Stimulated activated naive CD8-positive, alpha-beta T cell treated with anti-CD3 and anti-CD28 coated beads, Interleukin-15, Interleukin-2, amounts not matched to agents 100 ng/mL and 50 ng/mL, for 24 hours (primary cell): ENCODE measurements around the gene NDUFS6.

Source experiments
- H3K27ac Mint-ChIP-seq: one replicate; pipeline ENCODE4 v1.8.0; 2021; ENCODE audit warnings: mild to moderate bottlenecking, mixed read lengths
- H3K27me3 Mint-ChIP-seq: one replicate; pipeline ENCODE4 v1.8.0; 2021; ENCODE audit warnings: mixed read lengths
- H3K36me3 Mint-ChIP-seq: one replicate; pipeline ENCODE4 v1.8.0; 2021; ENCODE audit warnings: low read depth, mixed read lengths
- H3K4me1 Mint-ChIP-seq: one replicate; pipeline ENCODE4 v1.8.0; 2021; ENCODE audit warnings: low read depth, mixed read lengths
- H3K4me3 Mint-ChIP-seq: one replicate; pipeline ENCODE4 v1.8.0; 2021; ENCODE audit warnings: mild to moderate bottlenecking, mixed read lengths
- H3K9me3 Mint-ChIP-seq: one replicate; pipeline ENCODE4 v1.8.0; 2021; ENCODE audit warnings: mixed read lengths

NDUFS6 gene

DNA sequence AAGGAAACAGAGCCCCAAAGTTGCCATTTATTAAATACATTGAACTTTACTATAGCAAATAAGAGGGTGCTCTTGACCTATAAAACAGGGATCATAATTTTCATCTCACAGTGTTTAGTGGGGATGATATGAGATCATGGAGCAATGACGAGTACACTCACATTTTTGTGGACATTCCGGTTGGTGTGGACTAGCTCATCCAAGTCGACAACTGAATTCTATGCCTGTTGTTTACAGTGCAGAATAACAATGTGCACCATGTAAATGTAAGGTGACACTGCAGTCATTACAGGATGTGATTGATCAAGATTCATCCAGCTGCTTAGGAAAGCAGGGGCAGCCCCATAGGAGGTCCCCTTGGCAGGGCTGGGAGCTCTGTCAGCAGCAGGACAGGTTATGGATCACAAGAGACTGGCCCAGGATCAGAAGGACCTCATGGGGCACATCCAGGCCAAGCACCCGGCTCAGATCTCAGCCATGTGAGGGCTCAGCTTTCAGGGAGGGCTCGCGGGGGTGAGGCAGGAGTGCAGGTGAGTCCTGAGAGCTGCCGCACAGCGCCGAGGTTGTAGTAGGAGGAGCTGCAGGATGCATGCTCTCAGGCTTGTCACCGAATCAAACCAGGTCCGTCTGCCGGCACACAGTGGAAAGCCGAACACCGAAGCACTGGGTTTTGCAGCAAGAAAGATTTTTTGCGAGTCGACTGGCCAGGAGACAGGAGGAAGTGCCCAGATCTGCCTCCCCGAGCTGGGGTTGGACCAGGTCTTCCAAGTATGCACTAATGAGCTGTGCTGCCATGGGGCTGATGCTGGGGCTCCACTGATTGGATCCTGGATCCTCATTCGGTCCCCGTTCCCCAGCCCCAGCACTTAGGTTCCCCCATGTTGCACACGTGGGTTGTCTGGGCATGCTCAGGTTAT lies 29.8 kb upstream of the NDUFS6 start:
- H3K27me3 Mint-ChIP-seq, result peaks cover 3% of the 10 kb centered on the region
- H3K9me3 Mint-ChIP-seq, result no peaks in the 10 kb centered on the region
- H3K27ac Mint-ChIP-seq, result no peak overlapping the region

DNA sequence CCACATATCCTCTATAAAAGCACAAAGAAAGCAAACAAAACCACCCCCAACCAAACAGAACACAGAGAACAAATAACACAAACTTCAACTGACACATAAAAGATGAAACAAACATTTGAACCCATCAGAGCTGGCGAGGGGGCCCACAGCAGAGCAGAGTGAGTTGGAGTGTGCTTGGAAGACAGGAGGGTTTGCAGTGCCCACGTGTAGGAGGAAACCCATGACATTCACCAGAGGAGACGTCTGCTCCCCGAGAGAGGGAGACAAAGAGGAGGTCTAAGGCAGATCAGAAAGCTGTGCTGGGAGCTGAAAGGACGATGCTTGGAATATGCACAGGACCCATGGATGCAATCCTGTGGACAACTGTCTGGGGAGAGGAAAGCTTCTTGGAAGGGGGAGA lies 28.6 kb upstream of the NDUFS6 start:
- Mint-ChIP-seq H3K27me3 (peaks cover 3% of the 10 kb centered on the region), H3K4me1 (no peaks in the 10 kb centered on the region), H3K9me3 (no peaks in the 10 kb centered on the region), H3K27ac (no peak overlapping the region), H3K36me3 (no peaks in the 10 kb centered on the region), H3K4me3 (no peak overlapping the region)

More for the DNA sequence above, 29.8 kb upstream of the NDUFS6 start:
- Mint-ChIP-seq H3K4me3 (no peak overlapping the region), H3K4me1 (no peaks in the 10 kb centered on the region), H3K36me3 (no peaks in the 10 kb centered on the region)

DNA sequence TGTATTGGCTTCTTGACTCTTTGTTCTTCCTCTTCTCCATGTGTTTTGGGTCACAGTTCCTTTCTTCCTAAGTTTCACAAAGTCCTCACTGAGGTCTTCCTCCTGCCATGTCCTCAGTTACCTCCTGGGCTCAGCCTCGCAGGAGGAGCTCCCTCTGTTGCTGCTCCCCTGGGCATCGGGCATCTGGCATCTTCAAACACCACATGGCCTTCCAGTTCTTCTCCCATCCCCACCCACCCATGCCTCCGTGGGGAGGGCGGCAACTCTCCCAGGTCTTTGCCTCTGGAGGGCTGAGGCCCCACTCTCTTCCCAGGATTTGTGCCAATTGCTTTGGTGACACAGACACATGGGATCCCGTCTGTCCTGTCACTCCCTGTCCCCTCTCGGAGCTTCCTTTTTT lies 24.4 kb upstream of the NDUFS6 start:
- no peaks in the 10 kb centered on the region for H3K36me3 Mint-ChIP-seq
- H3K4me3 Mint-ChIP-seq, result no peak overlapping the region
- H3K27ac Mint-ChIP-seq, result no peak overlapping the region
- H3K4me1 Mint-ChIP-seq, result no peaks in the 10 kb centered on the region
- no peaks in the 10 kb centered on the region for H3K9me3 Mint-ChIP-seq
- H3K27me3 Mint-ChIP-seq, result no peaks in the 10 kb centered on the region

DNA sequence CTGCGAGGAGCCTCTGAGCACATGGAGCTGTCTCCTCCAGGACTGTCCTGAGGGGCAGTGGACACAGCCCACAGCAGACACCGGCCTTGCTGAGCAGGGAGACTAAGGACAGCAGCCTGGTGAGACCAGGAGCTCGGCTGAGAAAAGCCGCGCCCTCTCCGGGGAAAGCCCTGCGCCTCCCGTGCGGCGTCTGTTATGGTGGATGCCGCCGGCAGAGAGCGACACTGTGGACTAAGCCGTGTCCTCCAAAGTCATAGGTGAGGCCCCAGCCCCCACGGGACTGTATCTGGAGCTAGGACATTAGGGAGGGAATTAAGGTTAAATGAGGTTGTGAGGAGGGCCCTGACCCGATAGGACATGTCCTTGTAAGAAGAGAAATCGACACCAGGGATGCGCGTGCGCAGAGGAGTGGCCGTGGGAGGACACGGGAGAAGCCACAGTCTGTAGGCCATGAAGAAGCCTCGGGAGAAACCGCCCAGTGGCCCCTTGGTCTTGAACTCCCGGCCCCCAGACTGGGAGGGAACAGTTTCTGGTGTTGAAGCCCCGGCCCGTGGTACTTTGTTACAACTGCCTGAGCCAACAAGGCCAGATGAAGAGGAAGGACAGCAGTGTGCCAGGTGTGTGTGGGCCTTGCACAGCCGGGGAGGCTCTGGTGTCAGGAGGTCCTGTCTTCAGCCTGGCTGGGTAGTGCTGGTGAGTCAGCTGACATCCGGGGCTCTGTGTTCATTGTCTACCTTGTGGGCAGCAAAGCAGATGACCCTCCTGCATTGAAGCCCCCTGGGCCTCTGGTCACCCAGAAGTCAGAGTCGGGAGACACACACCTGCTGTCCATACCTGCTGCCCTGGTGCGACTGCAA lies 23.7 kb upstream of the NDUFS6 start:
- Mint-ChIP-seq H3K27ac (no peak overlapping the region), H3K9me3 (no peaks in the 10 kb centered on the region), H3K4me1 (peaks cover 2% of the 10 kb centered on the region), H3K27me3 (no peaks in the 10 kb centered on the region), H3K36me3 (no peaks in the 10 kb centered on the region), H3K4me3 (no peak overlapping the region)

DNA sequence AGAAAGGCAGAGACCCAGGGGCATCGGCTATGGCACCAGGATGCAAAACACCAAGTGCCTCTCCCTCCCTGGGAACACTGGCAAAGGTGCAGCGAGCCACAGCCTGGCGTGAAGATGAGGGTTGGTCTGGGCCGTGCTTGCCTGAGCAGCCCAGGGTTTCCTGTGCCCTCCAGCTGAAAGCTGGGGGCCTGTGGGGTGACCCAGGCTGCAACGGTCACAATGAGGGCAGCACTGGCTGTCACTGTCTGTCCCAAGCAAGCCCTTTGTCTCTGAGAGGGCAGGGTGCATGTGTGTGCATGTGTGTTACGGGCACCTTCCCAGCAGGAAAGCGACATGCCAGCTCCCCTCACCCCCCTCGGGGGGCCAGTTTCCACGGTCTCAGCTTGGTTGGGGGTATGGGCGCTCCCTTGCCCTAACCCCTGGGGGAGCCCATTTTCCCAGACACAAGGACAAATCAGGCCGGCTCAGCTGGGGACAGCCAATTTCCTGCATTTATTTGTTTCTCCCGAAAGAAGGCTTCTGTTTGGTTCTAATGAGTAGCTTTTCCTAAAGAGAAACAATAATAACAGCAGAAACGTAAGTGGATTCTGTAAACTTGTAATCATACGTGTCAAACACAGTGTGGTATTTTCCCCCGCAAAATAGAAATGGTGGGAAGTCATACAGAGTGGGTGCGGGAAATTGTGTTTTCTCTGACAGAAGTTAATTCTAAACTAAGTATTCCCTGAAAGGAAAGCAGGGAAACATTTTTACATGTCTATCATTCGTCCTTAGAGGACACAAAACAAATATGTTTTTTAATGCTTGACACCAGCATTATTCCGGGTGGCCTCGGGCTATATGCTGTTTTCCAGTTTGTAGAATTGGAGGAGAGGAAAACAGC lies 22.8 kb upstream of the NDUFS6 start:
- no peaks in the 10 kb centered on the region for H3K27me3 Mint-ChIP-seq
- no peak overlapping the region for H3K27ac Mint-ChIP-seq
- H3K9me3 Mint-ChIP-seq, result no peaks in the 10 kb centered on the region
- H3K4me3 Mint-ChIP-seq, result no peak overlapping the region
- H3K4me1 Mint-ChIP-seq, result peaks cover 11% of the 10 kb centered on the region
- no peaks in the 10 kb centered on the region for H3K36me3 Mint-ChIP-seq

DNA sequence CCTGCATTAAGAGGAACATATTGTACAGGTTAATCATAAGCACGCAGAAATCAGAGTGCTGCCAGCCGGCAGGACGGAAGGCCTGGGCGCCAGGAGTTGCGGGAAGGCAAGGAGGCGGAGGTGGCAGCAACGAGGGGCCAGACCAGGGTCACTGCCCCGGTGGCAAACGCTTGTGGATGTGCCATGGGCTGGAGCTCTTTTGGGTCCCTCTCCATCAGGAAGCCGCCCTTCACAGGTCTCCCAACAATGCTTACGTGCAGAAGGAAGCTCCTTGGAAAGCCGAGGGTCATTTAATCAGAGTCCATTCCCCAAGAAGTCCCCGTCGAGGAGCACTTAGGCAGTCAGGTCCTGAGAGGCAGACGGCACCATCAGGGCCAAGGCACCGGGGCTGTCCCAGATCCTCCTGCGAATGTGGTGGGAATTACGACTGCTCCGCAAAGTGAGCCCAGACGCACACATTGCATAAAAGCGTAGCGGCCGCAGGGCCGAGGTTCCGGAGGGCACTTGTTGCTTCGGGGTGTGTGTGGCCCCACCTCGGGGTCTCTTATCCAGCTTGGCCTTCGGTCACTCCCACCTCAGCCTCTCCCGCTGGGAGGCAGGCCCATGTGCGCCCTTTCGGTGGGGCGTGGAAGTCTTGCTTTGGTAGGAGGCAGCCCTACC lies 22.1 kb upstream of the NDUFS6 start:
- H3K27me3 Mint-ChIP-seq, result no peaks in the 10 kb centered on the region
- no peaks in the 10 kb centered on the region for H3K9me3 Mint-ChIP-seq
- peaks cover 17% of the 10 kb centered on the region for H3K4me1 Mint-ChIP-seq
- H3K36me3 Mint-ChIP-seq, result no peaks in the 10 kb centered on the region
- H3K27ac Mint-ChIP-seq, result no peak overlapping the region
- no peak overlapping the region for H3K4me3 Mint-ChIP-seq

DNA sequence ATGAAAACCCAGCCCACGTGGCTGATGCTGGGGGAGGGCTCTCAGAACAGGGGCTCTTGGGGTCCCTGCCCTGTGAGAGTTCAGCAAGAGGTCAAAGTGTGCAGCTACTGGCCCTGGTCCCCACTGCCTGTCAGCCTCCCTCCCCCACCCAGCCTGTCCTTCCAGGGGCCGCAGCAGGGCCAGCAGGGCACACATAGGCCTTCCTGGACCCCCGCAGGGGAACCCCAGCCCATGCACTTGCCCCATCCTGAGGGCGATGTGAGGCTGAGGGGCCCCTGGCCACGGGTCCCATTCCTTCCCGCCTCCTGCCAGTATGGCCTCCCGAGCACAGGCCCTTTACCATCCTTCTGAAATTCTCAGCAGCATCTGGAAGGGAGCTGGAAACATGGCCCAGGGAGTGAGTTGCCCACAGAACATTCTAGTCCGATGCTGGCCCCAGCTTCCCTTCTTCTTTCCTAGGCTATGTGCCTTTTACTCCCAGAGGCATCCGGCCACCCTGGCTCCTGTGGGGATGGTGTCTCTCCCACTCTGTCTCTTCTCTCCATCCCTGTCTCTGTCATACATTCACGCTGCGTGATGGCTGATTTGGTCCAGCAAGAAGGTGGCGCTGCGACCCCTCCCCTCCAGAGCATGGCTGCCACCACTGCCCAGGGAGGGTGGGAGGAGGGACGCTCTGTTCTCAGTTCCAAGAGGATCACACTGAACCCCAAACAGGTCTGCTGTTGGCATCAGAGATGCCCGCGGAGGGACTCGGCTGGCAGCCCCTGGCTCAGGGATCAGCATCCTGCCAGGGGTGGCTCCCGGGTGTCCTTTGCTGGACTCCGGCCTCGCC lies 21.2 kb upstream of the NDUFS6 start:
- no peaks in the 10 kb centered on the region for H3K9me3 Mint-ChIP-seq
- H3K4me1 Mint-ChIP-seq, result peaks cover 25% of the 10 kb centered on the region
- H3K4me3 Mint-ChIP-seq, result no peak overlapping the region
- no peaks in the 10 kb centered on the region for H3K36me3 Mint-ChIP-seq
- H3K27ac Mint-ChIP-seq, result no peak overlapping the region
- H3K27me3 Mint-ChIP-seq, result no peaks in the 10 kb centered on the region

DNA sequence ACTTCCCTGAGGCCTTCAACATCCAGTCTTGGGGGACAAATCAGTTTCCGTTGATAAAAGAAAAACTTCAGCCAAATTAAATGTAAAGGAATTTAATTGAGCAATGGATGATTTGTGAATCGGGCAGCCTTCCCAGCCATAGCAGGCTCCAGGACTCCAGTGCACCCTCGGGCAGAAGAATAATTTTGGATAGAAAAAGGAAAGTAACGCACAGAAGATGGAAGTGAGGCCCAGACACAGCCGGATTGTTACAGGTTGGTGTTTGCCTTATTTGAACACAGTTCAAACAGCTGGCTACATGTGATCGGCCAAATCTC lies 20.6 kb upstream of the NDUFS6 start:
- H3K4me3 Mint-ChIP-seq, result no peak overlapping the region
- H3K36me3 Mint-ChIP-seq, result no peaks in the 10 kb centered on the region

DNA sequence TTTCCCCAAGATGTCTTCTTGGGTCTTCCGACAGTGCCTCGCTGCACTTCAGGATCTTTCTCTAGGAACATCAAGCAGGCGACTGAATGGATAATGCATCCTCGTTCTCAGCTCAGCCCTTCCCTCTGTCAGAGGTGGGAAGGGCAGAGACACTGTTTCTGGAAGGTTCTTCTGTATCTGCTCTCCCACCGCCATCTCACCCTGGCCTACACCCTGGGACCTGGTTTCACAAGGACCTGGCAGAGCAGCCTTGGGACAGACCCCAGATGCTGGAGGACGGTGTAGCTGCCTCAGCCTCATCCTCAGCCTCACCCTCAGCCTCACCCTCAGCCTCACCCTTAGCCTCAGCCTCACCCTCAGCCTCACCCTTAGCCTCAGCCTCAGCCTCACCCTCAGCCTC lies 20.1 kb upstream of the NDUFS6 start:
- Mint-ChIP-seq H3K27me3 (no peaks in the 10 kb centered on the region), H3K4me1 (peaks cover 25% of the 10 kb centered on the region), H3K36me3 (no peaks in the 10 kb centered on the region), H3K27ac (no peak overlapping the region), H3K4me3 (no peak overlapping the region), H3K9me3 (no peaks in the 10 kb centered on the region)

More for the DNA sequence above, 20.6 kb upstream of the NDUFS6 start:
- no peaks in the 10 kb centered on the region for H3K9me3 Mint-ChIP-seq
- H3K27ac Mint-ChIP-seq, result no peak overlapping the region
- no peaks in the 10 kb centered on the region for H3K27me3 Mint-ChIP-seq
- peaks cover 25% of the 10 kb centered on the region for H3K4me1 Mint-ChIP-seq

DNA sequence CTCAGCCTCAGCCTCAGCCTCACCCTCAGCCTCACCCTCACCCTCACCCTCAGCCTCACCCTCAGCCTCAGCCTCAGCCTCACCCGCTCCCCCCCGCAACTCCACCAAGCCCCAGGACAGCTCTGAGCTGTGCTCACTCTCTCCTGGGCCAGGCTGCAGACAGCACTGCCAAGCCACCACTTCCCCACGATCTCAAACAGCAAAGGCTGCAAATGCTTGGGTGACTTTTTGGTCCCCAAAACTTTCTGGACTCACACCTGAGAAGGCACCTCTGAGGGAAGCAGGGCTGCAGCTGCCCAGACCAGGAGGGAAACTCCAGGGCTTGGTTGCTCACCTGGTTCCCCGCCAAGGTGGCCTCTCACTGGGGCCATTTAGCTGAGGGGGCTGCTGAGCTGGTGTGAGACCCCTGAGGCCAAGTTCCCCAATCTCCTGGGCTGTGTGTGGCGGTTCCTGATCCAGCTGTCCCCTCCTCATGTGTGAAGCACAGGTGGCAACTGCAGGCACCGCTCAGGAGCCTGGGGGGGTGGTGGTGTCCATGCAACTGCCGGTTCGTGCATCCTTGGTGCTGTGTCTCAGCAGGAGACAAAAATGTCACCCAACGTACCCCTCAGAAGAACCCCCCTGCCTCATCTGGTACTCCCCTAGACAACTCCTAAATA lies 19.4 kb upstream of the NDUFS6 start:
- no peak overlapping the region for H3K27ac Mint-ChIP-seq
- H3K27me3 Mint-ChIP-seq, result no peaks in the 10 kb centered on the region
- no peaks in the 10 kb centered on the region for H3K9me3 Mint-ChIP-seq
- peaks cover 25% of the 10 kb centered on the region for H3K4me1 Mint-ChIP-seq
- no peaks in the 10 kb centered on the region for H3K36me3 Mint-ChIP-seq
- no peak overlapping the region for H3K4me3 Mint-ChIP-seq

DNA sequence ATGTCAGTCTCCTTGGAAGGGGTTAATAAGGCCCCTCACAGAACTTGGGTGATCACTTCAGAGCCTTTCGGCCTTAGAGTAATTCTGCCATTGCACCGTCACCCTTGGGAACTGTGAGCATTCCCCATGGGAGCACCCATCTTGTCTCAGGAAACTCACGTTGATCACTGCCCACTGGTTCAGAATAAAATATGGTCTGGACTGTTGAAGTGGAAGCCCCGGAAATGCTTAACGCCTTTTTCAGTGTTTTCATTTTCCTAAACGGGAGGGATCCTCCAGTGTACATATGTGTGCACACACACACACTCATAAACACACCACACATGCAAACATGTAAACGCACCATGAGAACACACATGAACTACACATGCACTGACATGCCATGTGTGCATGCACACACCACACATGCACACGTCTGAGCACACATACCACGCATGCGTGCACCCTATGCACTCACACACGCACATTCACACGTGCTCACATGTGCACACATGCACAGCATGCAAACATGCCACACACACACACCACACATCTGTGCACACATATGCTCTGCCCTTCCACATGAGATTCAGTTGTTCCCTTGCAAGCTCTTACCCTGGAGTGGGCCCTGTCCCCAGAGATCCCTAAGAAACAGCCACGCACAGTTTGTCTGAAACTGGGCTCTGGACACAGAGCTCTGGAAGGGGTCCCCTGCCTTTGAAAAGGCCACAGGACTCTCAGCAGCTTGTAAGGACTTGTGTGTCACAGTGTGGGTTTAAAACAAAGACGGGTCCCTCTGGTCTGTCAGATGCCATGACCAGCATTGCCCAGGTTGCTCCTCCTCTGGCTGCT lies 18.6 kb upstream of the NDUFS6 start:
- H3K4me1 Mint-ChIP-seq, result peaks cover 25% of the 10 kb centered on the region
- H3K27me3 Mint-ChIP-seq, result no peaks in the 10 kb centered on the region
- no peak overlapping the region for H3K4me3 Mint-ChIP-seq
- H3K9me3 Mint-ChIP-seq, result no peaks in the 10 kb centered on the region
- H3K36me3 Mint-ChIP-seq, result no peaks in the 10 kb centered on the region
- H3K27ac Mint-ChIP-seq, result no peak overlapping the region

DNA sequence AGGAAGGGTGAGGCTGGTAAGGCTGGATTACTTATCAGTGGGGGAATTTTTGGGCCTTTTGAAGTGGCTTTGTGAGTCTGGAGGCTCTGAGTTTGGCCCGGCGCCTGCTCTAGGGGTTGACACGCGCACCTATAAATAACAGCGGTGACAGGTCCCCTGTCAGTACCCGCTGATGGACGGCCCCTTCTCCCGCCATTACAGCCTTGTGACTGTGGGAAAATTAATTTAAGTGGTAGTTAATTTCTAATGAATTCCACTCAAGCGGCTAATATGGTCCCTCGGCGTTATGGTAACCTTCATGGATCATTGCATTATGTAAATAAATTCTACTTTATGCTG lies 18.0 kb upstream of the NDUFS6 start:
- no peaks in the 10 kb centered on the region for H3K9me3 Mint-ChIP-seq
- H3K36me3 Mint-ChIP-seq, result no peaks in the 10 kb centered on the region
- H3K4me3 Mint-ChIP-seq, result no peak overlapping the region
- H3K4me1 Mint-ChIP-seq, result peaks cover 26% of the 10 kb centered on the region
- H3K27ac Mint-ChIP-seq, result no peak overlapping the region
- H3K27me3 Mint-ChIP-seq, result no peaks in the 10 kb centered on the region
